Motor neuron (in vitro differentiated cells): Measurements from ENCODE around the gene SULT4A1. TPM values are rescaled to one million over a fixed set of nuclear protein-coding genes. Genes with fewer than 3 reads are reported as not detected.
"Not testable (repeated sequence)": the region's sequence is repeated elsewhere in the genome, so short reads cannot be mapped to it uniquely, and the experiment has no call there.

Experiments used
- ATAC-seq, 8 experiments: fragments of 200-7000 bp; cut with Tn5 transposase; replicated peaks in 6 of 8; 2 replicates each; pipeline ENCODE4 v1.8.0; 2021; ENCODE audit warnings: mild to moderate bottlenecking in 8 of 8, moderate library complexity in 8 of 8
- H3K27ac ChIP-seq, 2 donors: fragments of 250-450 bp; sonication (Bioruptor Pico); 2 replicates each; pipeline ENCODE4 v1.9.0; 2021; ENCODE audit warnings: antibody characterized with exemption in 2 of 2, mild to moderate bottlenecking in 2 of 2, moderate library complexity in 1 of 2
- H3K4me1 ChIP-seq, 2 donors: fragments of 250-450 bp; sonication (Bioruptor Pico); replicated peaks in 1 of 2; 2 replicates each; pipeline ENCODE4 v1.6.1; 2021; ENCODE audit warnings: antibody characterized with exemption in 2 of 2, mild to moderate bottlenecking in 2 of 2, moderate library complexity in 1 of 2
- H3K4me3 ChIP-seq, 5 donors: fragments of 250-450 bp; sonication (Bioruptor Pico); 2 replicates each; pipeline ENCODE4 v1.9.0; 2021; ENCODE audit warnings: antibody characterized with exemption in 5 of 5, mild to moderate bottlenecking in 5 of 5, moderate library complexity in 4 of 5
- WGBS, 10 experiments: fragments of 450-650 bp; shearing (Covaris generic); methylation state at CpG; one replicate each; pipeline ENCODE4 v1.0.0; 2022; 5-methylcytosine and 5-hydroxymethylcytosine counted together
- in situ Hi-C, 9 experiments: fragments of 400-800 bp; cut with MboI; loops; one replicate each; pipeline ENCODE4 v1.15.0; 2021; ENCODE audit warnings: low sequenced_read_pairs in 9 of 9, low pct_unique_long_range_greater_than_20kb in 2 of 9; ENCODE audit not compliant: unreplicated experiment in 9 of 9
- total RNA-seq, 8 experiments: library from RNA; unstranded; fragments of 300-600 nt; gene quantifications; 2 replicates each; pipeline versions ENCODE4 v1.2.3 to v1.2.4, GENCODE V29; 2022

The SULT4A1 gene, protein sequence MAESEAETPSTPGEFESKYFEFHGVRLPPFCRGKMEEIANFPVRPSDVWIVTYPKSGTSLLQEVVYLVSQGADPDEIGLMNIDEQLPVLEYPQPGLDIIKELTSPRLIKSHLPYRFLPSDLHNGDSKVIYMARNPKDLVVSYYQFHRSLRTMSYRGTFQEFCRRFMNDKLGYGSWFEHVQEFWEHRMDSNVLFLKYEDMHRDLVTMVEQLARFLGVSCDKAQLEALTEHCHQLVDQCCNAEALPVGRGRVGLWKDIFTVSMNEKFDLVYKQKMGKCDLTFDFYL
- total RNA-seq: 10 to 100 TPM in 5 of 8 experiments, 1 to 10 TPM in 2, not detected in 1; 1.4 to 34.5 (median 25.4) TPM

DNA sequence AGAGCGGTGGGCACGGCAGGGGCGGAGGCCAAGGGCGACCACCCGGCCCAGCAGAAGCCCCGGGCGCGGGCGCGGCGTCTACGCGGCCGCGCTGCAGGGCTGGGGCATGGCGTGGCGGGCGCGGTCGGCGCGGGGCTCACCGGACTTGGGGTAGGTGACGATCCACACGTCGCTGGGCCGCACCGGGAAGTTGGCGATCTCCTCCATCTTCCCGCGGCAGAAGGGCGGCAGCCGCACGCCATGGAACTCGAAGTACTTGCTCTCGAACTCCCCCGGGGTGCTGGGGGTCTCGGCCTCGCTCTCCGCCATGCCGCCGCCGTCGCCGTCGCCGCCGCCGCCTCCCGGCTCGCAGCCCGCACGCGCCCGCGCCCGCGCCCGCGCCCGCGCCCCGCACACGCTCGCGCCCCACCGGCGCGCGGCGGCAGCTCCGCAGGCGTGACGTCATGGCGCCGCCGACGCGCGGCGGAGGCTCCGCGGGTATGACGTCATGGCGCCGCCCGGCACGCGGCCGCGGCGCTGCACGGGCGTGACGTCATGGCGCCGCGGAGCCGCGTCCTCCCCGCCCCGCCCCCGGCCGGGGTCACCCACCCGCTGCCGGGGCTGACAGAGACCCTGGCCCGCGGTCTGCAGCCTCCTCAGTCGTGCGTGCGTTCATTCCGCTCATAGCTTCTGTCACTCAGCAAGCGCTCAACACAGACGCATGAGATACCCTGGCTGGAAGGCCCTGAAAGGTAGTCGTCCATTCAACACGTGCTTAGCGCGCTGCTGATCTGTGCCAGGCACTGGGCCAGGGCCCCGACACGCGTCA, at the start of gene SULT4A1:
SULT4A1 (minus strand) TSS at position 440 of the 808 bp plus-strand sequence; CDS start at position 309, 131 bp downstream.
- peak in 7 of 8 experiments; percentile 46 to 84 (median 78) for ATAC-seq
- Histone ChIP-seq H3K4me3 (peak within 1 kb of the TSS; percentile 58 to 89 (median 76)), H3K4me1 (peaks cover 8 to 11% of the 10 kb centered on the region in 2 donors), H3K27ac (peak within 1 kb of the TSS; percentile 43 to 55)
- WGBS, 10 experiments: 5 to 80% (median 50%) methylated on average over 2 to 4 of the region's 121 CpGs; no CpG with 5 or more reads in 4 of the 10 experiments
- in situ Hi-C loops: no loop called here

DNA sequence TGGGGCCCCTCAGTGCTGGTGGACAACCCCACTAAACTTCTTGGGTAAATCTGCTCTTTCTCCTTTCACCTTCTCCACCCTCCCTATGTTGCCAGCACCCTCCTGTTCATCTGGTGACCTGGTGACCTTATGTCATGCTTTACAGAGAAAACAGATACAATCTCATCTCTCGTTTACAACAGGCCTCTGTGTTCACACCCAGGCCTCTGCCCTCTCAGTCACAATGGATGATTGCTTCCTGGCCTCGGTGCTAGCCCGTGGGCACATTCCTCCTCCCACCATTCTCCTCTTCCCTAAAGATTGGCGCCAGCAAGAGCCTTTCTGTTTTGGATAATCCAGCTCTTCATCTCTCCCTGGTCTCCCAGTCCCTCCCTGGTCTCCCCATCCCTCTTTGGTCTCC, 49.0 kb upstream of the SULT4A1 start:
- ATAC-seq: no peak
- no peak overlapping the region for H3K4me3 ChIP-seq
- in situ Hi-C loops: no loop called here
- H3K27ac ChIP-seq: no peak overlapping the region
- peaks cover 0 to 3% of the 10 kb centered on the region in 2 donors for H3K4me1 ChIP-seq
- 0 to 71% (median 20%) methylated on average over 1 to 3 of the region's 4 CpGs; no CpG with 5 or more reads in 5 of the 10 experiments for WGBS, 10 experiments

DNA sequence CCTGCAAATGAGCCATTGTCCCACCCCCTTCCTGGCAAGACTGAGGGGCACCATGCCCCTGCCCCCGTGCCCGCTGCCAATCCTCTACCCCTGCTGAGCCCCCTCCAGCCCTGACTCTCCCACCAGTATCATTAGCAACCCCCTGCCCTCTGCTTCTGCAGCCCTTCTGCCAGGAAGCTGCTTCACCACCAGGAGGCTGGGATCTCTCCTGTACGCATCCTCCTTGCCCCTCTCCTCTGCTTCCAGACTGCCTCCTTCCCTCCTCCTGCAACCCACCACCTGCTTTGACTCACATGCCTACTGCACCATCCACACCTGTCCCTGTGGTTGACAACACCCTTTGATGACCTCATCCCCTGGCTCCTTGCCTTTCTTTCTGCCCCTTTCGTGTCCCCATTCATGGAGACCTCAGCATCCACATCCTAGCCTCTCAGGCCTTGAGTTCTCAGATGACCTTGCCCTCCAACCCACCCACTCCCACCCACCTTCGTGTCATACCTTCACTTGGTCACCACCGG, 47.9 kb upstream of the SULT4A1 start:
- 0 to 71% (median 0%) methylated on average over 1 to 4 of the region's 6 CpGs; no CpG with 5 or more reads in 7 of the 10 experiments for WGBS, 10 experiments
- no peak overlapping the region for H3K27ac ChIP-seq
- H3K4me3 ChIP-seq: no peak overlapping the region
- peaks cover 6 to 7% of the 10 kb centered on the region in 2 donors for H3K4me1 ChIP-seq
- in situ Hi-C loops: no loop called here
- no peak for ATAC-seq

DNA sequence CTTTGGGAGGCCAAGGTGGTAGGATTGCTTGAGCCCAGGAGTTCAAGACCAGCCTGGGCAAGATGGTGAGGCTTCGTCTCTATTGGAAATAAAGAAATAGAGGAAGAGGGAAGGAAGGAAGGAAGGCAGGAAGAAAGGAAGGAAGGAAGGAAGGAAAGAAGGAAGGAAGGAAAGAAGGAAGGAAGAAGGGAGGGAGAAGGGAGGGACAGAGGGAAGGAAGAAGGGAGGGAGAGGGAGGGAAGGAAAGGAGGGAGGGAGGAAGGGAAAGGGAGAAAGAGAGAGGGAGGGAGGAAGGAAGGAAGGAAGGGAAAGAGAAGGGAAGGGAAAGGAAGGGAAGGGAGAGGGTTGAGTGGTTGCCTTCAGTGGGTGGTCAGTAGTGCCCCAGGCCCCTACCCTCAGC, 47.4 kb upstream of the SULT4A1 start:
- H3K4me3 ChIP-seq: no peak overlapping the region
- in situ Hi-C loops: no loop called here

DNA sequence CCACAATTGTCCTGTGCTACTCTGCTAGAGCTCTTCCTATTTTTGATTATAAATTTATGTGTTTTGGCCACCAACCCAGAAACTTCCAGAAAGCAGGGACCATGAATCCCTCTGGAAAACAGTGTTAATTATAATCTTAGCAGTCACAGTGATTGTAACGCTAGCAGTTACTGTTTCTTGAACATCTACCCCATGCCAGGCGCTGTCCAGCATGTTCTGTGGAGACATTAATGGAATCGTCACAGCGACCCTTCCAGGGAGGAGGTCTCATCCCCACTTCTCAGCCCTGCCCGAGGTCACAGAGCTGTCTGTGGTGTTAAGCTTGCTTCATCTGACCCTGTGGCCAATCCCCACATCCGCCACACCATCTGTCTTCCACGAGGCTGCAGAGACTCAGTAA, 43.4 kb upstream of the SULT4A1 start:
- WGBS, 10 experiments: 0 to 66% (median 20%) methylated on average over 1 to 6 of the region's 7 CpGs; no CpG with 5 or more reads in 3 of the 10 experiments
- Histone ChIP-seq H3K4me3 (no peak overlapping the region), H3K4me1 (peaks cover 4 to 6% of the 10 kb centered on the region in 2 donors), H3K27ac (no peak overlapping the region)
- ATAC-seq: peak in 1 of 8 experiments; percentile 21
- in situ Hi-C loops: no loop called here

More for the DNA sequence above, 47.4 kb upstream of the SULT4A1 start:
- no CpG with 5 or more reads among the region's 1 CpG for WGBS, 10 experiments
- no peak for ATAC-seq
- Histone ChIP-seq H3K27ac (no peak overlapping the region), H3K4me1 (peaks cover 6 to 7% of the 10 kb centered on the region in 2 donors)

DNA sequence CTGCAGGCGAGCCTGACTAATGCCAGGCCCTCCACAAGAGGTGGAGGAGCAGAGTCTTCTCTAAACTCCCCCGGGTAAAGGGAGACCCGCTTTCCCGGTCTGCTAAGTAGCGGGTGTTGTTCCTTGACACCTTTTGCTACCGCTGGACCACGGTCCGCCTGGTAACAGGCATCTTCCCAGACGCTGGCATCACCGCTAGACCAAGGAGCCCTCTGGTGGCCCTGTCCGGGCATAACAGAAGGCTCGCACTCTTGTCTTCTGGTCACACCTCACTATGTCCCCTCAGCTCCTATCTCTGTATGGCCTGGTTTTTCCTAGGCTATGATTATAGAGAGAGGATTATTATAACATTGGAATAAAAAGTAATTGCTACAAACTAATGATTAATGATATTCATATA, 42.1 kb upstream of the SULT4A1 start:
- H3K4me1 ChIP-seq, ATAC-seq, H3K4me3 ChIP-seq, in situ Hi-C loops, H3K27ac ChIP-seq: not testable (repeated sequence)
- no CpG with 5 or more reads among the region's 12 CpGs for WGBS, 10 experiments

DNA sequence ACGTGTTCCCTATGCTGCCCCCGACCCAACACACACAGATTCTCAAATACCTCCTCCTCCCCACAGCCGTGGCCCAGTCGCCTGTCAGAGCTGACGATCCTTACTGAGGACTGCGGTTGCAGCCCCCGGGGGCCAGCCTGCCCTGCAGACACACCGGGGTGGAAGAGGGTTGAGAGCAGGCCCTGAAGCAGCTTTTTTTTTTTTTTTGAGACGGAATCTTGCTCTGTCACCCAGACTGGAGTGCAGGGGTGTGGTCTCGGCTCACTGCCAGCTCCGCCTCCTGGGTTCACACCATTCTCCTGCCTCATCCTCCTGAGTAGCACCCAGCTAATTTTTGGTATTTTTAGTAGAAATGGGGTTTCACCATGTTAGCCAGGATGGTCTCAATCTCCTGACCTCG, 40.7 kb upstream of the SULT4A1 start:
- H3K27ac ChIP-seq, H3K4me3 ChIP-seq, in situ Hi-C loops: not testable (repeated sequence)
- peaks cover 7 to 11% of the 10 kb centered on the region in 2 donors for H3K4me1 ChIP-seq
- WGBS, 10 experiments: 27 to 73% (median 67%) methylated on average over 1 to 6 of the region's 12 CpGs; no CpG with 5 or more reads in 5 of the 10 experiments
- peak in 1 of 8 experiments; percentile 16 for ATAC-seq

DNA sequence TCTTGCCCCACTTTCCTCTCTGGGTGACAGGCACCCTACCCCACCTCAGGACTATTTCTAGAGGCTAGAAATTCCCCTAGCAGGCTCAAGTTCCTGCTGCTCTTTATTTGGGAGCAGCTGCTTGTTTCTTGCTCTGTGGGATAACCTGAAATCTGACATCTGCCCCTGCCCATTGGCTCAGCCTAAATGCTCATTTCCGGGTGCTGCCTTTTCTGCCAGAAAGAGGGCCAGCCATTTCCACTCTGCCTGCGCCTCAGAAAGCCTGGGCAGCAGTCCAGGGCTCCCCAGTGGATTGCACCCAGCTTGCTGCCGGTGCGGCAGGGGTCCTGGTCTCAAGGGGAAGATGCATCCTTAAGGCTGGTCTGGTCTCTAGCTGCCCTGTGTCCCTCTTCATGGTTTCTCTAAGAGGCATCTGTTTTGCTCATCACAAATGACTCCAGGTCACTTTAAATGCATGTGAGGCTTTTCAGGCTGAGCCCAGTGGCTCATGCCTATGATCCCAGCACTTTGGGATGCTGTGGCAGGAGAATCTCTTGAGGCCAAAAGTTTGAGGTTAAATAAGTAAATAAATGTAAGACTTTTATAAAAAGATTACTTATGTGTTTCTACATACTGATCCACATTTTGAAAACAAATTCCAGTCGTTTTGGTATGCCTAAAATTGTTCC, 39.8 kb upstream of the SULT4A1 start:
- peak in 1 of 8 experiments; percentile 91 for ATAC-seq

DNA sequence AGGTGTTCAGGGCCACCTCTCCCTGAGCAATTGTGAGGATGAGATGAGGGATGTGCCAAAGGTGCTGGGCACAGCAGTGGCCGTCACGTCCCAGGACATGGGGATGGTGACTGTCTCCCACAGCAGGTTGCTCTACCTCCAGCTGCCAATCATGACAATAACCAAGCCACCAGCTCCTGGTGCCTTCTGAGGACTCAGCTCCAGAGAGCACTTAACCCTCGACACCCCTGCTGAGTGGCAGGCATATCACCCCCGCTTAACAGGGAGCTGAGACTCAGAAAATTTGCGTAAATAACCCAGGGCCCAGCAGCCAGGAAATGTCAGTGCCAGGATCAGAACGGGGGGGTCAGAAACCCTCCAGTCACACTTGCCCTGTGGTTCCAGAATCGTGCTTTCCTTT, 37.9 kb upstream of the SULT4A1 start:
- in situ Hi-C loops: no loop called here
- Histone ChIP-seq H3K4me3 (no peak overlapping the region), H3K27ac (no peak overlapping the region), H3K4me1 (peaks cover 4 to 7% of the 10 kb centered on the region in 2 donors)
- WGBS, 10 experiments: 18 to 83% (median 46%) methylated on average over 1 to 7 of the region's 7 CpGs; no CpG with 5 or more reads in 5 of the 10 experiments
- ATAC-seq: no peak

More for the DNA sequence above, 39.8 kb upstream of the SULT4A1 start:
- no peak overlapping the region for H3K4me3 ChIP-seq
- peaks cover 8 to 14% of the 10 kb centered on the region in 2 donors for H3K4me1 ChIP-seq
- no peak overlapping the region for H3K27ac ChIP-seq
- in situ Hi-C loops: no loop called here
- WGBS, 10 experiments: 0 to 61% (median 22%) methylated on average over 1 to 5 of the region's 5 CpGs; no CpG with 5 or more reads in 1 of the 10 experiments

DNA sequence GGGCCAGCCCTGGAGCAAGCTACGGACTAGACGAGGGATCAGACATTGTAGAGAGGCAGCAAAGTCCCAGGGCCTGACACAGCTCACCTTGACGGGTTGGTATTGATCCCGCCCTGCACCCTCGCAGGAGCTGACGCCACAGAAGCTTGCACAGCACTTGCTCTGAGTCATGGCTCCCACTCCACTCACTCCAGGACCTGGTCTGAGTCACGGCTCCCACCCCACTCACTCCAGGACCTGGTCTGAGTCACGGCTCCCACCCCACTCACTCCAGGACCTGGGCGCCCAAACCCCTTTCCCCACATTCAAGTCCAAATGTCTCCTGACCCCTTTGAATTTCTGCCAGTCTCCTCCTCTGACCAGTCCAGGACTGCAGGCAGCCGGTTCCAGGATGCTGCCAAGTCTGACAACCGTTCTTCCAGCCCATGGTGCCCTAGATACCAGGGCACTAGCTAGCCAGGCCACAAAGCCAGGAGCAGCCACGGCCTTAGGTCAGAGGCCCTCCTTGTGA, 35.5 kb upstream of the SULT4A1 start:
- in situ Hi-C loops: no loop called here
- Histone ChIP-seq H3K4me3 (no peak overlapping the region), H3K4me1 (peaks cover 4 to 7% of the 10 kb centered on the region in 2 donors), H3K27ac (no peak overlapping the region)
- WGBS, 10 experiments: 28 to 100% (median 69%) methylated on average over 1 to 3 of the region's 12 CpGs; no CpG with 5 or more reads in 3 of the 10 experiments
- ATAC-seq: peak in 7 of 8 experiments; percentile 40 to 96 (median 86)

DNA sequence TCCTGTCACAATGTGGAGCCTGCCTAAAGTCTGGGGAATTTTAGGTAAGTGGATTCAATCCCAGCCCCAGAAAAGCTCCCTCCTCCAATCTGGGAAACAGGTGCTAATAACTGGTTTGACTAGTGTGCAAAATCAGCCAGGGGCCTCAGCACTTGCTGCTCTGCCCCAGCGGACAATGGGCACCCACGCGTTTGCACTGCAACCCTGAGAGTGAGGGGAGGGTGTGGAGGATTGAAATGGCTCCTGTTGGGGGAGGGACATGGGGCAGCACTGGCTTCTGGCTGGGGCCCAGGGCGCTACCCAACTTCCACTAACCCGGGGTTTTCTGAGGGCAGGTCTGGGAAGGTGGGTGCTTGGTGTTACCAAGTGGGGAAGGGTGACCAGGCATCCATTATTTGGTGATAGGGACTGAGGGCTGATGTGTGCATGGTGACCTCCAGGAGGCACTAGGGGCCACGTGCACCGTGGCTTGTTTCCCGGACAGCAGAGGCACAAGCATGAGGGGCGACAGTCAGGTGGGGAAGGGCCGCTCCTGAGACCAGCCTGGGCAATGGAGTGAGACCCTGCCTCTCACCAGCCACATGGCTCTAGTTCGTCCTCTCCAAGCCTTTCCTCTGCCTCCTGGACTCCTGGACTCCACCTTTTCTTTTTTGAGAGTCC, 33.8 kb upstream of the SULT4A1 start:
- no peak overlapping the region for H3K4me3 ChIP-seq
- H3K4me1 ChIP-seq: peaks cover 4 to 7% of the 10 kb centered on the region in 2 donors
- ATAC-seq: no peak
- in situ Hi-C loops: no loop called here
- 60% methylated on average over 1 of the region's 11 CpGs; no CpG with 5 or more reads in 9 of the 10 experiments for WGBS, 10 experiments
- no peak overlapping the region for H3K27ac ChIP-seq

DNA sequence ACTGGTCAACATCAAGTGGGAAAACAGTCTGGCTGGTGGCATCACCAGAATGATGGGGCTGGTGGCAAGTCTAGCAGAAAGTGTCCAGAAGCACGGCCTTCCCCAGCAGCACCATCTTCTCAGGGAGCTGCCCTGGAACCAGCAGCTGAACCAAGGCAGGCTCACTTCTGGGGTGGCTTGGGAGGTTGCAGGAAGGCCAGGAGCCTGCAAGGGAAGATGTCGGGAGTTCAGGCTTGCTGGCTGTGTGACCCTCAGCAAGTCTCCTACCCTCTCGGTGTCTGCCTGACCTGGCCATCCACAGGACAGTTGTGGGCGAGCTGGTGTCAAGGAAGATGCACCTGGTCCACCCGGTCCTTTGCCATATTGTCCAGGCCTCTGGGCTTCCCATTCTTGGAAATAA, 31.8 kb upstream of the SULT4A1 start:
- H3K4me3 ChIP-seq: no peak overlapping the region
- H3K4me1 ChIP-seq: peaks cover 4 to 7% of the 10 kb centered on the region in 2 donors
- no peak for ATAC-seq
- no peak overlapping the region for H3K27ac ChIP-seq
- in situ Hi-C loops: no loop called here
- 68 to 100% (median 90%) methylated on average over 1 to 3 of the region's 5 CpGs; no CpG with 5 or more reads in 6 of the 10 experiments for whole genome bisulfite sequencing, 10 experiments
